BE2C (cell line): ENCODE results near the gene KRTAP21-3. TPM values are rescaled to one million over a fixed set of nuclear protein-coding genes. Genes with fewer than 3 reads are reported as not detected.
"Not testable (repeated sequence)": the region's sequence is repeated elsewhere in the genome, so short reads cannot be mapped to it uniquely, and the experiment has no call there.

Experiments
- DNase-seq: peaks from one replicate; pipeline ENCODE4 v3.0.0-alpha.2; 2020
- H3K27me3 ChIP-seq: fragments of 250-450 bp; sonication (Bioruptor Pico); 2 replicates; pipeline ENCODE4 v1.5.1; 2020; ENCODE audit warnings: mild to moderate bottlenecking
- H3K36me3 ChIP-seq: fragments of 250-450 bp; sonication (Bioruptor Pico); 2 replicates; pipeline ENCODE4 v1.5.1; 2020; ENCODE audit warnings: mild to moderate bottlenecking
- H3K4me1 ChIP-seq: fragments of 250-450 bp; sonication (Bioruptor Pico); 2 replicates; pipeline ENCODE4 v1.5.1; 2020
- H3K4me3 ChIP-seq: 2 replicates; pipeline ENCODE4 v1.5.1; 2011; ENCODE audit warnings: low read depth, low read length
- H3K9me3 ChIP-seq: fragments of 250-450 bp; sonication (Bioruptor Pico); 2 replicates; pipeline ENCODE4 v1.5.1; 2020
- CTCF ChIP-seq: IDR thresholded peaks from 2 replicates; pipeline ENCODE4 v1.5.1; 2012; ENCODE audit warnings: mild to moderate bottlenecking, low read depth, low read length
- polyA plus RNA-seq: library from polyadenylated mRNA; unstranded; fragments of >200 nt; gene quantifications from one replicate; pipeline ENCODE4 v1.2.1, GENCODE V29; 2012; ENCODE audit warnings: low read depth, missing spikeins; ENCODE audit not compliant: insufficient read length, insufficient read depth

KRTAP21-3 gene
- not detected for polyA plus RNA-seq

GRCh38 chr21:30718239-30718909 is at the start of gene KRTAP21-3:
Gene KRTAP21-3, minus strand, starts transcription at chr21:30718777. Its CDS starts 18 bp downstream, at chr21:30718759.
- H3K4me1 ChIP-seq = no peaks in the 10 kb centered on the region
- H3K36me3 ChIP-seq = no peaks in the 10 kb centered on the region
- no peak for TF ChIP-seq CTCF
- H3K4me3 ChIP-seq = no peak within 1 kb of the TSS
- H3K9me3 ChIP-seq = no peaks in the 10 kb centered on the region
- DNase-seq = no peak
- no peaks in the 10 kb centered on the region for H3K27me3 ChIP-seq

- Histone ChIP-seq H3K9me3 (no peaks in the 10 kb centered on the region), H3K4me3 (no peak overlapping the region), H3K4me1 (no peaks in the 10 kb centered on the region), H3K36me3 (no peaks in the 10 kb centered on the region), H3K27me3 (no peaks in the 10 kb centered on the region)
- TF ChIP-seq CTCF = no peak
- DNase-seq = no peak
Observed at GRCh38 chr21:30760776-30761175, 42.2 kb upstream of the KRTAP21-3 start.

- H3K9me3 ChIP-seq = no peaks in the 10 kb centered on the region
- H3K4me1 ChIP-seq = no peaks in the 10 kb centered on the region
- no peak overlapping the region for H3K4me3 ChIP-seq
- DNase-seq = no peak
- no peaks in the 10 kb centered on the region for H3K27me3 ChIP-seq
- H3K36me3 ChIP-seq = no peaks in the 10 kb centered on the region
- no peak for TF ChIP-seq CTCF
Observed at GRCh38 chr21:30758306-30758705, 39.7 kb upstream of the KRTAP21-3 start.

- not testable (repeated sequence) for H3K9me3 ChIP-seq, H3K4me3 ChIP-seq, H3K4me1 ChIP-seq, DNase-seq, H3K36me3 ChIP-seq, H3K27me3 ChIP-seq
Observed at GRCh38 chr21:30755328-30755727, 36.8 kb upstream of the KRTAP21-3 start, which contains the start of gene KRTAP21-1. Gene KRTAP21-1, minus strand, starts transcription at chr21:30755428. Its CDS starts 50 bp downstream, at chr21:30755378.

GRCh38 chr21:30747159-30747558 is 28.6 kb upstream of the KRTAP21-3 start, which contains the start of gene KRTAP21-2:
Gene KRTAP21-2, minus strand, starts transcription at chr21:30747259. Its CDS starts 57 bp downstream, at chr21:30747202.
- no peak for TF ChIP-seq CTCF
- Histone ChIP-seq H3K9me3 (no peaks in the 10 kb centered on the region), H3K4me1 (no peaks in the 10 kb centered on the region), H3K36me3 (no peaks in the 10 kb centered on the region), H3K27me3 (no peaks in the 10 kb centered on the region), H3K4me3 (no peak within 1 kb of the TSS)
- DNase-seq = no peak

- no peaks in the 10 kb centered on the region for H3K36me3 ChIP-seq
- DNase-seq = no peak
- no peaks in the 10 kb centered on the region for H3K4me1 ChIP-seq
- H3K27me3 ChIP-seq = no peaks in the 10 kb centered on the region
- H3K4me3 ChIP-seq = no peak overlapping the region
- TF ChIP-seq CTCF = no peak
- no peaks in the 10 kb centered on the region for H3K9me3 ChIP-seq
Observed at GRCh38 chr21:30740462-30740861, 21.9 kb upstream of the KRTAP21-3 start.
